ENCODE measurements around the gene VWA8. TPM values are rescaled to one million over a fixed set of nuclear protein-coding genes. Genes with fewer than 3 reads are reported as not detected.
A peak's percentile ranks its signal among the peaks of the same experiment; 100 is the strongest.

Gene VWA8
- total and polyA plus RNA-seq, 9 donors: 6.5 to 16.0 (median 9.3) TPM

GRCh38 chr13:41785402-41786172, 175.3 kb downstream of the VWA8 start:
- H3K27ac ChIP-seq (ENCODE audit: low read length): no peak overlapping the region

DNA sequence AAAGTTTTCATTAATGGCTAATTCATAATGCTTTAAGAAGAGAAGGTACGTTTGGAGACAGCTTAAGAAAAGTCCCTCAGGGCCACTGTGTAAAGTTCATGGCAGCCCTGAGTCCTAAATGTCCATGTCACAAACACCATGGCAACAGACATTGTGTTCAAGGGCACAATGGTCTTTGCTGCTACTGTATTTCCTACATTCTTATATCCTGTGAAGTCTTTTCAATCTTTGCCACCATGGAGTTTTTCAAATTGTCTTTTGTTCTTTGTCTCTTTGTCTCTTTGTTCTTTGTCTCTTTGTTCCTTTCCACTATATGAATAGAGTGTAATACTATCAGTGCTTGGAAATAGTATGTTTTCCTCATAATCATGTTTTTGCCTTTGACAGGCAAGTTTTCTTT, 178.8 kb downstream of the VWA8 start:
- H3K36me3 ChIP-seq (ENCODE audit: control insufficient read depth, insufficient read depth, low read length): no peaks in the 10 kb centered on the region
- H3K9me3 ChIP-seq (replicated peaks; ENCODE audit: control insufficient read depth, low read depth, low read length): no peaks in the 10 kb centered on the region
- no peak overlapping the region for H3K4me3 ChIP-seq (ENCODE audit: low read length)
- no peak overlapping the region for H3K27ac ChIP-seq (ENCODE audit: low read length)
- H3K4me1 ChIP-seq (ENCODE audit: control insufficient read depth, insufficient read depth, low read length): no peaks in the 10 kb centered on the region
- WGBS (ENCODE audit: insufficient coverage): 80% methylated on average over 1 of the region's 1 CpG
- H3K27me3 ChIP-seq (ENCODE audit: control insufficient read depth, insufficient read depth, low read length): no peaks in the 10 kb centered on the region
- peak; percentile 12 for DNase-seq

More at GRCh38 chr13:41785402-41786172, 175.3 kb downstream of the VWA8 start:
- Histone ChIP-seq H3K4me3 (ENCODE audit: low read length) (no peak overlapping the region), H3K36me3 (ENCODE audit: control insufficient read depth, insufficient read depth, low read length) (no peaks in the 10 kb centered on the region), H3K4me1 (ENCODE audit: control insufficient read depth, insufficient read depth, low read length) (no peaks in the 10 kb centered on the region), H3K9me3 (replicated peaks; ENCODE audit: control insufficient read depth, low read depth, low read length) (no peaks in the 10 kb centered on the region), H3K27me3 (ENCODE audit: control insufficient read depth, insufficient read depth, low read length) (no peaks in the 10 kb centered on the region)
- DNase-seq: peak; percentile 10
- WGBS (ENCODE audit: insufficient coverage): no CpG with 5 or more reads among the region's 6 CpGs

GRCh38 chr13:41780715-41781706, 179.9 kb downstream of the VWA8 start:
- no peaks in the 10 kb centered on the region for H3K36me3 ChIP-seq (ENCODE audit: control insufficient read depth, insufficient read depth, low read length)
- WGBS (ENCODE audit: insufficient coverage): 89% methylated on average over 2 of the region's 5 CpGs
- DNase-seq: peak; percentile 30
- no peak overlapping the region for H3K4me3 ChIP-seq (ENCODE audit: low read length)
- no peak overlapping the region for H3K27ac ChIP-seq (ENCODE audit: low read length)
- no peaks in the 10 kb centered on the region for H3K9me3 ChIP-seq (replicated peaks; ENCODE audit: control insufficient read depth, low read depth, low read length)
- H3K27me3 ChIP-seq (ENCODE audit: control insufficient read depth, insufficient read depth, low read length): no peaks in the 10 kb centered on the region
- no peaks in the 10 kb centered on the region for H3K4me1 ChIP-seq (ENCODE audit: control insufficient read depth, insufficient read depth, low read length)

- Histone ChIP-seq H3K4me1 (ENCODE audit: control insufficient read depth, insufficient read depth, low read length) (no peaks in the 10 kb centered on the region), H3K36me3 (ENCODE audit: control insufficient read depth, insufficient read depth, low read length) (no peaks in the 10 kb centered on the region), H3K27ac (ENCODE audit: low read length) (no peak overlapping the region), H3K9me3 (replicated peaks; ENCODE audit: control insufficient read depth, low read depth, low read length) (no peaks in the 10 kb centered on the region), H3K4me3 (ENCODE audit: low read length) (no peak overlapping the region), H3K27me3 (ENCODE audit: control insufficient read depth, insufficient read depth, low read length) (no peaks in the 10 kb centered on the region)
- WGBS (ENCODE audit: insufficient coverage): 88% methylated on average over 2 of the region's 2 CpGs
- DNase-seq: no peak
Measured at GRCh38 chr13:41775251-41775650, 185.7 kb downstream of the VWA8 start.

GRCh38 chr13:41774605-41775218, 186.2 kb downstream of the VWA8 start:
- no peaks in the 10 kb centered on the region for H3K27me3 ChIP-seq (ENCODE audit: control insufficient read depth, insufficient read depth, low read length)
- DNase-seq: no peak
- H3K9me3 ChIP-seq (replicated peaks; ENCODE audit: control insufficient read depth, low read depth, low read length): no peaks in the 10 kb centered on the region
- no peak overlapping the region for H3K27ac ChIP-seq (ENCODE audit: low read length)
- no peaks in the 10 kb centered on the region for H3K36me3 ChIP-seq (ENCODE audit: control insufficient read depth, insufficient read depth, low read length)
- no peaks in the 10 kb centered on the region for H3K4me1 ChIP-seq (ENCODE audit: control insufficient read depth, insufficient read depth, low read length)
- H3K4me3 ChIP-seq (ENCODE audit: low read length): no peak overlapping the region

- no peaks in the 10 kb centered on the region for H3K9me3 ChIP-seq (replicated peaks; ENCODE audit: control insufficient read depth, low read depth, low read length)
- H3K4me1 ChIP-seq (ENCODE audit: control insufficient read depth, insufficient read depth, low read length): no peaks in the 10 kb centered on the region
- no CpG with 5 or more reads among the region's 1 CpG for WGBS (ENCODE audit: insufficient coverage)
- H3K27me3 ChIP-seq (ENCODE audit: control insufficient read depth, insufficient read depth, low read length): no peaks in the 10 kb centered on the region
- H3K4me3 ChIP-seq (ENCODE audit: low read length): no peak overlapping the region
- H3K27ac ChIP-seq (ENCODE audit: low read length): no peak overlapping the region
- peak; percentile 30 for DNase-seq
- H3K36me3 ChIP-seq (ENCODE audit: control insufficient read depth, insufficient read depth, low read length): no peaks in the 10 kb centered on the region
Measured at GRCh38 chr13:41767801-41768200, 193.1 kb downstream of the VWA8 start.

DNA sequence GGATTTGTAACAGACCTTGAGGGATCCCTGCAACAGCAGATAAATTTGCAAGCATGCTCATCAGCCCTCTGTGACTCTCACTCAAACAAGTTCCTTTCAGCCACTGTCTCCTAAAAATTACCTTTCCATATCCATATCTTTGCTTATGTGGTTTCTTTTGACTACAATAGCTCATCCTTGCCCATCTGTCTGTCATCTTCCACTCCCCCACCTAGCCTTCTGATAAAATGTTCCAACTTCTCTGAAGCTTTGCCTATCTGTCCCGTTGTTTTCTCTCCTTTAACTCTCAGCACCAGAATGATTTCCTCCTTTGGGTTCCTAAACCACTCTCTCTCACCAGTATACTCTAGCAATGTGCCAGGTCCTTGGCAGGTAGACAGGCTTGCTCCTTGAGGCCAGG, 194.5 kb downstream of the VWA8 start:
- no peaks in the 10 kb centered on the region for H3K4me1 ChIP-seq (ENCODE audit: control insufficient read depth, insufficient read depth, low read length)
- no peak for DNase-seq
- 64% methylated on average over 1 of the region's 1 CpG for WGBS (ENCODE audit: insufficient coverage)
- no peak overlapping the region for H3K27ac ChIP-seq (ENCODE audit: low read length)
- H3K9me3 ChIP-seq (replicated peaks; ENCODE audit: control insufficient read depth, low read depth, low read length): no peaks in the 10 kb centered on the region
- H3K4me3 ChIP-seq (ENCODE audit: low read length): no peak overlapping the region
- H3K27me3 ChIP-seq (ENCODE audit: control insufficient read depth, insufficient read depth, low read length): no peaks in the 10 kb centered on the region
- H3K36me3 ChIP-seq (ENCODE audit: control insufficient read depth, insufficient read depth, low read length): no peaks in the 10 kb centered on the region

DNA sequence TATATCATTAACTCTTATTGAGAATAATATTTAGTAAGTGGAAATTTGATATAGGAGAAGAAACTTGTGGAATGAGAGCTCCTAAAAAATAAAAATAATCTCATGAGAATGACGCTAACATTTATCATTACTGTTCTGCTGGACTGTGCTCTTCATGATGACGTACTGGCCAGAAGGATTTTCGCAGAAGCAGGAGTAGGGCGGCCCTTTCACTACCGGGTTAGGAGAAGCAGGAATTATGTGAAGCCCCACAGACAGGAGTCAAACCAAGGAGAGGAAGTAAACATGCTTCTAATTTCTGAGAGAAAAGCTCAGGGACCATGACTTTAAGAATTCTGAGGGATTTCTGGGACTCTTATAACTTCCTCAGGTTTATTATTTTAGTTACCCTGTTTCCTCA, 195.1 kb downstream of the VWA8 start:
- no peaks in the 10 kb centered on the region for H3K36me3 ChIP-seq (ENCODE audit: control insufficient read depth, insufficient read depth, low read length)
- no peak overlapping the region for H3K27ac ChIP-seq (ENCODE audit: low read length)
- no peaks in the 10 kb centered on the region for H3K4me1 ChIP-seq (ENCODE audit: control insufficient read depth, insufficient read depth, low read length)
- H3K27me3 ChIP-seq (ENCODE audit: control insufficient read depth, insufficient read depth, low read length): no peaks in the 10 kb centered on the region
- no peak overlapping the region for H3K4me3 ChIP-seq (ENCODE audit: low read length)
- 38% methylated on average over 4 of the region's 5 CpGs for WGBS (ENCODE audit: insufficient coverage)
- DNase-seq: peak; percentile 39
- no peaks in the 10 kb centered on the region for H3K9me3 ChIP-seq (replicated peaks; ENCODE audit: control insufficient read depth, low read depth, low read length)

- H3K27ac ChIP-seq (ENCODE audit: low read length): no peak overlapping the region
- no peaks in the 10 kb centered on the region for H3K27me3 ChIP-seq (ENCODE audit: control insufficient read depth, insufficient read depth, low read length)
- no peaks in the 10 kb centered on the region for H3K9me3 ChIP-seq (replicated peaks; ENCODE audit: control insufficient read depth, low read depth, low read length)
- WGBS (ENCODE audit: insufficient coverage): 60% methylated on average over 1 of the region's 1 CpG
- no peaks in the 10 kb centered on the region for H3K36me3 ChIP-seq (ENCODE audit: control insufficient read depth, insufficient read depth, low read length)
- H3K4me1 ChIP-seq (ENCODE audit: control insufficient read depth, insufficient read depth, low read length): no peaks in the 10 kb centered on the region
- peak; percentile 11 for DNase-seq
- H3K4me3 ChIP-seq (ENCODE audit: low read length): no peak overlapping the region
Measured at GRCh38 chr13:41765020-41765419, 195.9 kb downstream of the VWA8 start.

GRCh38 chr13:41764558-41764957, 196.4 kb downstream of the VWA8 start:
- WGBS (ENCODE audit: insufficient coverage): 84% methylated on average over 4 of the region's 4 CpGs
- DNase-seq: no peak
- H3K4me1 ChIP-seq (ENCODE audit: control insufficient read depth, insufficient read depth, low read length): no peaks in the 10 kb centered on the region
- H3K9me3 ChIP-seq (replicated peaks; ENCODE audit: control insufficient read depth, low read depth, low read length): no peaks in the 10 kb centered on the region
- H3K27ac ChIP-seq (ENCODE audit: low read length): no peak overlapping the region
- H3K4me3 ChIP-seq (ENCODE audit: low read length): no peak overlapping the region
- no peaks in the 10 kb centered on the region for H3K27me3 ChIP-seq (ENCODE audit: control insufficient read depth, insufficient read depth, low read length)
- H3K36me3 ChIP-seq (ENCODE audit: control insufficient read depth, insufficient read depth, low read length): no peaks in the 10 kb centered on the region
